Type B pancreatic cell (in vitro differentiated cells): ENCODE results near the gene MLLT3. TPM values are rescaled to one million over a fixed set of nuclear protein-coding genes. Genes with fewer than 3 reads are reported as not detected.
A peak's percentile ranks its signal among the peaks of the same experiment; 100 is the strongest.

Source experiments
- DNase-seq: peaks from one replicate; pipeline ENCODE4 v3.0.0; 2021; ENCODE audit warnings: mixed read lengths; ENCODE audit not compliant: unreplicated experiment; ENCODE audit errors: extremely low spot score
- H3K27ac Mint-ChIP-seq: 2 replicates; pipeline ENCODE4 v1.8.0; 2021; ENCODE audit warnings: mild to moderate bottlenecking, mixed read lengths
- H3K27me3 Mint-ChIP-seq: 2 replicates; pipeline ENCODE4 v1.8.0; 2021; ENCODE audit warnings: mixed read lengths
- H3K36me3 Mint-ChIP-seq: 2 replicates; pipeline ENCODE4 v1.8.0; 2021; ENCODE audit warnings: mixed read lengths
- H3K4me1 Mint-ChIP-seq: one replicate; pipeline ENCODE4 v1.8.0; 2021; ENCODE audit warnings: mixed read lengths; ENCODE audit not compliant: unreplicated experiment
- H3K4me3 Mint-ChIP-seq: 2 replicates; pipeline ENCODE4 v1.8.0; 2021; ENCODE audit warnings: mild to moderate bottlenecking, mixed read lengths
- H3K9me3 Mint-ChIP-seq: 2 replicates; pipeline ENCODE4 v1.8.0; 2021; ENCODE audit warnings: mixed read lengths
- CTCF ChIP-seq: fragments of 200-600 bp; sonication (generic); conservative IDR thresholded peaks from 2 replicates; pipeline ENCODE4 v1.5.0; 2021; ENCODE audit warnings: antibody characterized with exemption, mild to moderate bottlenecking
- total RNA-seq: library from RNA; stranded (reverse); gene quantifications from 2 replicates; pipeline ENCODE4 v1.2.1, GENCODE V29; 2021; ENCODE audit warnings: low replicate concordance

Gene MLLT3
- total RNA-seq, 1 donor from 2014 or later: 44.2 TPM

- Mint-ChIP-seq H3K4me1 (no peaks in the 10 kb centered on the region), H3K4me3 (no peak overlapping the region), H3K27me3 (peaks cover 3% of the 10 kb centered on the region), H3K9me3 (peaks cover 4% of the 10 kb centered on the region), H3K27ac (no peak overlapping the region), H3K36me3 (no peaks in the 10 kb centered on the region)
- DNase-seq: no peak
- TF ChIP-seq CTCF: no peak
Measured at GRCh38 chr9:20333991-20334390, 288.3 kb downstream of the MLLT3 start.

- Mint-ChIP-seq H3K36me3 (no peaks in the 10 kb centered on the region), H3K27ac (peak overlapping the region; percentile 6), H3K4me1 (no peaks in the 10 kb centered on the region), H3K4me3 (no peak overlapping the region), H3K27me3 (peaks cover 3% of the 10 kb centered on the region), H3K9me3 (peaks cover 10% of the 10 kb centered on the region)
- TF ChIP-seq CTCF: no peak
- DNase-seq: no peak
Measured at GRCh38 chr9:20331095-20331685, 291.1 kb downstream of the MLLT3 start.

- no peak for DNase-seq
- Mint-ChIP-seq H3K27me3 (peaks cover 3% of the 10 kb centered on the region), H3K9me3 (peaks cover 10% of the 10 kb centered on the region), H3K36me3 (no peaks in the 10 kb centered on the region), H3K27ac (no peak overlapping the region), H3K4me1 (no peaks in the 10 kb centered on the region), H3K4me3 (no peak overlapping the region)
- TF ChIP-seq CTCF: no peak
Measured at GRCh38 chr9:20330688-20331087, 291.6 kb downstream of the MLLT3 start.

- Mint-ChIP-seq H3K27me3 (peaks cover 3% of the 10 kb centered on the region), H3K27ac (no peak overlapping the region), H3K36me3 (no peaks in the 10 kb centered on the region), H3K9me3 (peaks cover 8% of the 10 kb centered on the region), H3K4me3 (no peak overlapping the region), H3K4me1 (peaks cover 9% of the 10 kb centered on the region)
- DNase-seq: no peak
- no peak for TF ChIP-seq CTCF
Measured at GRCh38 chr9:20326516-20326915, 295.8 kb downstream of the MLLT3 start.

GRCh38 chr9:20325008-20325407 is 297.3 kb downstream of the MLLT3 start:
- peak overlapping the region; percentile 9 for H3K27ac Mint-ChIP-seq
- no peak for DNase-seq
- no peaks in the 10 kb centered on the region for H3K27me3 Mint-ChIP-seq
- peaks cover 15% of the 10 kb centered on the region for H3K9me3 Mint-ChIP-seq
- TF ChIP-seq CTCF: no peak
- no peak overlapping the region for H3K4me3 Mint-ChIP-seq
- peaks cover 19% of the 10 kb centered on the region for H3K4me1 Mint-ChIP-seq
- H3K36me3 Mint-ChIP-seq: no peaks in the 10 kb centered on the region

GRCh38 chr9:20322212-20322611 is 300.1 kb downstream of the MLLT3 start:
- H3K9me3 Mint-ChIP-seq: peaks cover 19% of the 10 kb centered on the region
- H3K27ac Mint-ChIP-seq: no peak overlapping the region

More at GRCh38 chr9:20322212-20322611, 300.1 kb downstream of the MLLT3 start:
- no peak for DNase-seq
- Mint-ChIP-seq H3K27me3 (no peaks in the 10 kb centered on the region), H3K4me1 (peaks cover 27% of the 10 kb centered on the region), H3K36me3 (no peaks in the 10 kb centered on the region), H3K4me3 (no peak overlapping the region)
- TF ChIP-seq CTCF: no peak
